ENCODE results near the gene VWA8.

VWA8 gene

GRCh38 chr13:41693434-41693833, 267.5 kb downstream of the VWA8 start:
- TF ChIP-seq POU6F1 (CRISPR knock-in tag; IDR thresholded peaks at IDR 0.05; ENCODE audit: borderline replicate concordance, low read depth) (no peak), ARNTL (CRISPR knock-in tag; IDR thresholded peaks at IDR 0.05; ENCODE audit: borderline replicate concordance, low read depth) (no peak), ZNF8 (CRISPR knock-in tag; IDR thresholded peaks at IDR 0.05) (no peak), ZNF565 (CRISPR knock-in tag; conservative IDR thresholded peaks at IDR 0.05; ENCODE audit: low read depth) (no peak), ZFP3 (CRISPR knock-in tag; IDR thresholded peaks at IDR 0.05) (no peak), CREB5 (CRISPR knock-in tag; IDR thresholded peaks at IDR 0.05; ENCODE audit: low read depth) (no peak), PATZ1 (CRISPR knock-in tag; IDR thresholded peaks at IDR 0.05; ENCODE audit: borderline replicate concordance) (no peak), TCF4 (CRISPR knock-in tag; IDR thresholded peaks at IDR 0.05; ENCODE audit: borderline replicate concordance) (no peak), BACH2 (CRISPR knock-in tag; IDR thresholded peaks at IDR 0.05; ENCODE audit: borderline replicate concordance) (no peak), TSHZ2 (CRISPR knock-in tag; IDR thresholded peaks at IDR 0.05) (no peak), ZC3H10 (CRISPR knock-in tag; IDR thresholded peaks at IDR 0.05) (no peak)
- ATAC-seq: no peak

GRCh38 chr13:41691274-41691673, 269.6 kb downstream of the VWA8 start:
- TF ChIP-seq PPARA (CRISPR knock-in tag; IDR thresholded peaks at IDR 0.05; ENCODE audit: borderline replicate concordance): no peak
- no peak for TF ChIP-seq ZFP30 (CRISPR knock-in tag; IDR thresholded peaks at IDR 0.05)
- no peak for TF ChIP-seq CREB5 (CRISPR knock-in tag; IDR thresholded peaks at IDR 0.05; ENCODE audit: low read depth)
- TF ChIP-seq CSRNP3 (CRISPR knock-in tag; IDR thresholded peaks at IDR 0.05): no peak
- TF ChIP-seq CSDC2 (CRISPR knock-in tag; IDR thresholded peaks at IDR 0.05): no peak
- TF ChIP-seq ZC3H10 (CRISPR knock-in tag; IDR thresholded peaks at IDR 0.05): no peak
- TF ChIP-seq ZFP3 (CRISPR knock-in tag; IDR thresholded peaks at IDR 0.05): no peak
- no peak for TF ChIP-seq ESRRG (CRISPR knock-in tag; IDR thresholded peaks at IDR 0.05)
- no peak for TF ChIP-seq GLIS3 (CRISPR knock-in tag; IDR thresholded peaks at IDR 0.05)
- no peak for TF ChIP-seq ISL1 (CRISPR knock-in tag; IDR thresholded peaks at IDR 0.05)
- TF ChIP-seq TOX (CRISPR knock-in tag; IDR thresholded peaks at IDR 0.05; ENCODE audit: borderline replicate concordance): no peak
- no peak for TF ChIP-seq ZNF565 (CRISPR knock-in tag; conservative IDR thresholded peaks at IDR 0.05; ENCODE audit: low read depth)
- TF ChIP-seq TCF4 (CRISPR knock-in tag; IDR thresholded peaks at IDR 0.05; ENCODE audit: borderline replicate concordance): no peak
- no peak for TF ChIP-seq PATZ1 (CRISPR knock-in tag; IDR thresholded peaks at IDR 0.05; ENCODE audit: borderline replicate concordance)
- no peak for TF ChIP-seq BACH2 (CRISPR knock-in tag; IDR thresholded peaks at IDR 0.05; ENCODE audit: borderline replicate concordance)
- TF ChIP-seq POU6F1 (CRISPR knock-in tag; IDR thresholded peaks at IDR 0.05; ENCODE audit: borderline replicate concordance, low read depth): no peak
- no peak for TF ChIP-seq SNAI2 (CRISPR knock-in tag; IDR thresholded peaks at IDR 0.05)
- no peak for TF ChIP-seq TSHZ2 (CRISPR knock-in tag; IDR thresholded peaks at IDR 0.05)
- no peak for ATAC-seq
